Urothelium cell line (cell line): ENCODE results near the gene HOXA1.

Experiments
- DNase-seq: peaks from one replicate; pipeline ENCODE4 v3.0.0; 2011; ENCODE audit warnings: low spot score, mixed read lengths
- FAIRE-seq: peaks from 2 replicates; lab custom pipeline; 2011; peaks lifted over from hg19 to GRCh38; lab: Jason Lieb, UNC

HOXA1 gene

GRCh38 chr7:27132214-27132613 is 36.4 kb upstream of the HOXA1 start:
- FAIRE-seq (no peak), DNase-seq (no peak)

- no peak for FAIRE-seq
- DNase-seq, result no peak
Observed at GRCh38 chr7:27131390-27131819, 35.6 kb upstream of the HOXA1 start.

GRCh38 chr7:27130540-27131389 is 35.0 kb upstream of the HOXA1 start, which contains the start of gene HOXA4:
TSS of gene HOXA4 (minus strand) at chr7:27130757. CDS start at chr7:27130733, 24 bp downstream.
- DNase-seq, result peak; percentile 98
- peak; percentile 98 for FAIRE-seq

- FAIRE-seq (peak; percentile 42), DNase-seq (peak; percentile 83)
Observed at GRCh38 chr7:27129729-27130539, 34.1 kb upstream of the HOXA1 start.

GRCh38 chr7:27128776-27129728 is 33.3 kb upstream of the HOXA1 start:
- no peak for FAIRE-seq
- no peak for DNase-seq

- peak; percentile 13 for FAIRE-seq
- no peak for DNase-seq
Observed at GRCh38 chr7:27128034-27128433, 32.2 kb upstream of the HOXA1 start.

- no peak for FAIRE-seq
Observed at GRCh38 chr7:27126596-27127327, 31.0 kb upstream of the HOXA1 start.

GRCh38 chr7:27125986-27126394 is 30.2 kb upstream of the HOXA1 start:
- FAIRE-seq, result no peak
- no peak for DNase-seq

More at GRCh38 chr7:27126596-27127327, 31.0 kb upstream of the HOXA1 start:
- DNase-seq, result no peak

GRCh38 chr7:27124902-27125689 is 29.3 kb upstream of the HOXA1 start:
- FAIRE-seq, result no peak
- DNase-seq, result no peak

GRCh38 chr7:27124096-27124901 is 28.5 kb upstream of the HOXA1 start:
- DNase-seq (no peak), FAIRE-seq (no peak)

GRCh38 chr7:27123477-27124053 is 27.8 kb upstream of the HOXA1 start:
- DNase-seq (no peak), FAIRE-seq (no peak)

- no peak for DNase-seq
Observed at GRCh38 chr7:27123007-27123476, 27.2 kb upstream of the HOXA1 start.

GRCh38 chr7:27122077-27122910 is 26.5 kb upstream of the HOXA1 start:
- DNase-seq, result no peak
- FAIRE-seq, result no peak

More at GRCh38 chr7:27123007-27123476, 27.2 kb upstream of the HOXA1 start:
- no peak for FAIRE-seq

- FAIRE-seq (no peak), DNase-seq (no peak)
Observed at GRCh38 chr7:27121684-27122076, 25.9 kb upstream of the HOXA1 start.

GRCh38 chr7:27119412-27119911 is 23.7 kb upstream of the HOXA1 start:
- FAIRE-seq (no peak), DNase-seq (no peak)

- DNase-seq, result no peak
- FAIRE-seq, result no peak
Observed at GRCh38 chr7:27118580-27118979, 22.8 kb upstream of the HOXA1 start.
